Central memory CD8-positive, alpha-beta T cell (primary cell): ENCODE measurements around the gene ERO1B.

Source experiments
- ATAC-seq: fragments of 150-1000 bp; cut with Tn5 transposase; replicated peaks from 2 replicates; pipeline ENCODE4 v1.10.0; 2022; ENCODE audit warnings: mild to moderate bottlenecking, moderate FRiP score, moderate number of reproducible peaks; ENCODE audit not compliant: poor library complexity, severe bottlenecking; ENCODE audit errors: extremely low read depth
- DNase-seq, 2 donors: peaks; one replicate each; pipeline ENCODE4 v3.0.0; 2021; ENCODE audit warnings: low spot score in 2 of 2
- H3K27ac Mint-ChIP-seq: one replicate; pipeline ENCODE4 v1.8.0; 2022; ENCODE audit warnings: low read depth, mild to moderate bottlenecking, moderate library complexity, mixed read lengths
- H3K27me3 Mint-ChIP-seq: one replicate; pipeline ENCODE4 v1.8.0; 2022; ENCODE audit warnings: mixed read lengths
- H3K36me3 Mint-ChIP-seq: one replicate; pipeline ENCODE4 v1.8.0; 2022; ENCODE audit warnings: mild to moderate bottlenecking, moderate library complexity, mixed read lengths; ENCODE audit not compliant: insufficient read depth
- H3K4me1 Mint-ChIP-seq: one replicate; pipeline ENCODE4 v1.8.0; 2022; ENCODE audit warnings: mixed read lengths
- H3K4me3 Mint-ChIP-seq: one replicate; pipeline ENCODE4 v1.8.0; 2022; ENCODE audit warnings: mild to moderate bottlenecking, moderate library complexity, mixed read lengths
- H3K9me3 Mint-ChIP-seq: one replicate; pipeline ENCODE4 v1.8.0; 2022; ENCODE audit warnings: mixed read lengths

Gene ERO1B

GRCh38 chr1:236288620-236288976 is 6.8 kb upstream of the ERO1B start:
- ATAC-seq (no peak), DNase-seq (no peak)
- Mint-ChIP-seq H3K27ac (no peak overlapping the region), H3K4me3 (no peak overlapping the region), H3K4me1 (peaks cover 4% of the 10 kb centered on the region), H3K27me3 (peaks cover 6% of the 10 kb centered on the region), H3K9me3 (no peaks in the 10 kb centered on the region), H3K36me3 (no peaks in the 10 kb centered on the region)

DNA sequence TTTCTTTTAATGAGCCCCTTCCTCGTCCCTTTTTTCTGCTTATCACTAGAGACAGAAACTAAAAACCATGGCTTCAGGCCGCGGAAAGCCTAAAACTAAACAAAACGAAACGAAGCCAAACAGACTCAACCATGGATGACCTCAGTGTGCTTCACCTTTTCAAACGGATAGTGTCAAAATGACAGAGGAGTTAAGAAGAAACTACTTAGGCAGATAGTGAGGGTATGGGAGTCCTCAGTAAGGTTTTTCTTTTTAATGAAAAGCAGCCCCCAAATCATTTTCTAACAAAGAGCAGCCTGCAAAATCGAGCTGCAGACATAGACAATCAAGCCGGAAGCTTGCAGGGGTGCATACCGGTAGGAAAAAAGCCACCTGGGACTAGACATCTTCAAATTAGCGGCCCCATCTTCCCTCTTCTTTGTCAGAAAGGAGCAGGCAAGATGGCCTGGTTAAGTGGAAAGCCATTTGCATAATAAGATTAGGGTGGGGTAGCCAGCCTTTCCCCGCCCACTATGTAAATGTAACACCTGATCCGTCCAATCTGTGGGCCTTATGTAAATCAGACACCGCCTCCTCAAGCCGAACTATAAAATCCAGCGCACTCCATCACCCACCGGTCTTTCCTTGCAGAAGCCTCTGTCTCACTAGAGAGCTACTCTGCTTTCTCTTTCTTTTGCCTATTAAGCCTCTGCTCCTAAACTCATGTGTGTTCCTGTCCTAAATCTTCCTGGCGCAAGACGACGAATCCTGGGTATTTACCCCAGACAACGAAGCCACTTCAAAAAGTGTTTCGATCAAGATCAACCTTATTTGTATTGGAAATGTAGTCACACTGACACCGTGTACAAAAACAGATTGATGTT is 6.2 kb upstream of the ERO1B start:
- no peak overlapping the region for H3K4me3 Mint-ChIP-seq
- H3K27ac Mint-ChIP-seq, result no peak overlapping the region

GRCh38 chr1:236287356-236287755 is 5.6 kb upstream of the ERO1B start:
- Mint-ChIP-seq H3K4me1 (peaks cover 15% of the 10 kb centered on the region), H3K4me3 (no peak overlapping the region), H3K9me3 (no peaks in the 10 kb centered on the region), H3K36me3 (peaks cover 1% of the 10 kb centered on the region), H3K27me3 (peaks cover 6% of the 10 kb centered on the region), H3K27ac (no peak overlapping the region)
- ATAC-seq (no peak), DNase-seq (no peak)

More for the DNA sequence above, 6.2 kb upstream of the ERO1B start:
- ATAC-seq (no peak), DNase-seq (no peak)
- Mint-ChIP-seq H3K4me1 (peaks cover 8% of the 10 kb centered on the region), H3K36me3 (no peaks in the 10 kb centered on the region), H3K9me3 (no peaks in the 10 kb centered on the region), H3K27me3 (peaks cover 6% of the 10 kb centered on the region)

DNA sequence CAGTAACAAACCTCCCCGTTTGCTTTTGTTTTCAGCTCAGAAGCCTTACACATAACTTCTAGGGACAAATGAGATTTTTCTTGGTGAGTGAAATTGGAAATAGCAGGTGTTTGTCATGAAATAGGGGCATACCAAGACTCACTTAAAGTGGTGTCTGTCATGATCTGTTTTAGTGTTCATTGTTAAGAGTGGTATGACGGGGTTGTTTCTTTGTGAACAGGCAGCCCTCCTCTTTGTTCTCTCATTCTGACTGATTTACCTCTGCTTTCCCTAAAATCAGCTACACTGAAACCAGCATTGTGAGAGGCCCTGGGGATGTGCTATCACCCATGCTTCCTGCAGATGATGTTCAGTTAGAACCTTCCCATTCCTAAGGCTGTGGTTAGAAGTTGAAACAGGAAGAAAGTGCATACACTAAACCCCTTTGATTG is 2.5 kb upstream of the ERO1B start:
- peaks cover 28% of the 10 kb centered on the region for H3K4me1 Mint-ChIP-seq
- H3K4me3 Mint-ChIP-seq, result no peak overlapping the region
- H3K27ac Mint-ChIP-seq, result peak overlapping the region; percentile 11
- ATAC-seq (no peak), DNase-seq (no peak)
- H3K27me3 Mint-ChIP-seq, result peaks cover 6% of the 10 kb centered on the region
- no peaks in the 10 kb centered on the region for H3K9me3 Mint-ChIP-seq
- H3K36me3 Mint-ChIP-seq, result peaks cover 4% of the 10 kb centered on the region

- no peaks in the 10 kb centered on the region for H3K27me3 Mint-ChIP-seq
- no peak for ATAC-seq
- DNase-seq, result no peak
- H3K27ac Mint-ChIP-seq, result peak overlapping the region; percentile 68
- H3K9me3 Mint-ChIP-seq, result no peaks in the 10 kb centered on the region
- peaks cover 30% of the 10 kb centered on the region for H3K4me1 Mint-ChIP-seq
- peak overlapping the region; percentile 90 for H3K4me3 Mint-ChIP-seq
- peaks cover 4% of the 10 kb centered on the region for H3K36me3 Mint-ChIP-seq
Measured at GRCh38 chr1:236282719-236283118, 961 bp upstream of the ERO1B start.

GRCh38 chr1:236282425-236282716 is 613 bp upstream of the ERO1B start:
- DNase-seq (no peak), ATAC-seq (peak; percentile 39)
- no peaks in the 10 kb centered on the region for H3K9me3 Mint-ChIP-seq
- H3K27ac Mint-ChIP-seq, result peak overlapping the region; percentile 68
- H3K27me3 Mint-ChIP-seq, result no peaks in the 10 kb centered on the region
- peaks cover 4% of the 10 kb centered on the region for H3K36me3 Mint-ChIP-seq
- peaks cover 34% of the 10 kb centered on the region for H3K4me1 Mint-ChIP-seq
- peak overlapping the region; percentile 90 for H3K4me3 Mint-ChIP-seq

GRCh38 chr1:236281198-236281653 is 532 bp downstream of the ERO1B start:
- Mint-ChIP-seq H3K4me1 (peaks cover 40% of the 10 kb centered on the region), H3K27ac (peak overlapping the region; percentile 68), H3K4me3 (peak overlapping the region; percentile 90), H3K36me3 (peaks cover 6% of the 10 kb centered on the region), H3K27me3 (no peaks in the 10 kb centered on the region), H3K9me3 (no peaks in the 10 kb centered on the region)
- DNase-seq (peak; percentile 14 to 20), ATAC-seq (peak; percentile 25)

DNA sequence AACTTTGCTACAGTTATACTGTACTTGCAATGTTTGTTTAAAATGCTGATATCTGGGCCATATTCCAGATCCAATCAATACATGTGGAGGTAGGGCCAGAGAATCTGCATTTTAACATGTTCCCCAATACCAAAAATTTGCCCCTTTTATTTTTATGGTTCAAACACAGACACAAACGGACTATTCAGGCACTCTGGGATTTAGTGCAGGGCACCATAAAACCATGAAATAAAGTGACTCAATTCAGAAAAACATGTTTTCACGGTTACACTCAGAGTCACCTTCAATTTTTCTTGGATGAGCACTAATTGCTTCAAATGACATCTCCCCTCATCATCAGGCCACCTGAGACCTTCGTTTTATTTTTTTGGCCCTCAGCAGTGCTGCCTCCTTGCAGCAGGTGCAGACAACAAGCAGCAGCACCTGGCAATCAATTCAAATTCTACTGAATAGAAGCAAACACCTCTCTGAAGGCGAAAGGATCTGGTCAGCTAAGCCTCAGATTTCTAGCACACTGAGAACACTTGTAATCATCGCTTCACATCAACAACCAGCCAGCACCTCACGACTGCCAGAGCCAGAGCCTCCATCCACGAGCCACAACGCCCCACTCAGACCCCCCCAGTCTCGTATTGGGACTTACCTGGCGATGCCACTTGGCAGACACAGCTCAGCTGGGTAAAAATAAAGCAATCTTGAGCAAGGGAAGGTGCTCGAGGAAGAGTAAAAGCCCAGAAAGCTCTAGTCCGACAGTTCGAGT is 1.1 kb downstream of the ERO1B start:
- H3K4me3 Mint-ChIP-seq, result peak overlapping the region; percentile 90
- H3K27me3 Mint-ChIP-seq, result no peaks in the 10 kb centered on the region
- H3K9me3 Mint-ChIP-seq, result no peaks in the 10 kb centered on the region
- peak; percentile 9 for ATAC-seq
- peaks cover 46% of the 10 kb centered on the region for H3K4me1 Mint-ChIP-seq
- DNase-seq, result peak in 1 of 2 donors; percentile 23
- H3K36me3 Mint-ChIP-seq, result peaks cover 6% of the 10 kb centered on the region
- H3K27ac Mint-ChIP-seq, result peak overlapping the region; percentile 68

GRCh38 chr1:236275586-236275985 is 6.2 kb downstream of the ERO1B start:
- DNase-seq, result no peak
- Mint-ChIP-seq H3K36me3 (peaks cover 2% of the 10 kb centered on the region), H3K4me1 (peaks cover 51% of the 10 kb centered on the region), H3K9me3 (no peaks in the 10 kb centered on the region), H3K27me3 (no peaks in the 10 kb centered on the region), H3K4me3 (no peak overlapping the region), H3K27ac (peak overlapping the region; percentile 42)
- no peak for ATAC-seq

DNA sequence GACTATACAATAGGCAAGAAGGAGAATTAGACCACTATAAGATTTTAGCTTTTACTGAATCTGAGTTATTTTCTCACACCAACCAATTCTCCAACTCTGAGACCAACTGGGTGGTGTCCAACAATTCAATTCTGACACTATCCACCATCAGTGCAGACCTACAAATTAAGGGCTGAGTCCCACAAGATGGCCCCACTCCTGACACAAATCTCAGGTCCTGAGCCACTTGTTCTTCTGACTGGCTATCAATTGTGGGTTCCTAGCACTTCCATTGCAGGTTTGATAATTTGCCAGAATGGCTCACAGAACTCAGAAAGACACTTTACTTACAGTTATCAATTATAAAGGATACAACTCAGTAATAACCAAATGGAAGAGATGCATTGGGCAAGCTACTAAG is 6.7 kb downstream of the ERO1B start:
- H3K4me3 Mint-ChIP-seq, result no peak overlapping the region
- peaks cover 48% of the 10 kb centered on the region for H3K4me1 Mint-ChIP-seq
- DNase-seq (no peak), ATAC-seq (no peak)
- H3K27ac Mint-ChIP-seq, result no peak overlapping the region
- H3K27me3 Mint-ChIP-seq, result no peaks in the 10 kb centered on the region
- peaks cover 3% of the 10 kb centered on the region for H3K36me3 Mint-ChIP-seq
- H3K9me3 Mint-ChIP-seq, result no peaks in the 10 kb centered on the region

DNA sequence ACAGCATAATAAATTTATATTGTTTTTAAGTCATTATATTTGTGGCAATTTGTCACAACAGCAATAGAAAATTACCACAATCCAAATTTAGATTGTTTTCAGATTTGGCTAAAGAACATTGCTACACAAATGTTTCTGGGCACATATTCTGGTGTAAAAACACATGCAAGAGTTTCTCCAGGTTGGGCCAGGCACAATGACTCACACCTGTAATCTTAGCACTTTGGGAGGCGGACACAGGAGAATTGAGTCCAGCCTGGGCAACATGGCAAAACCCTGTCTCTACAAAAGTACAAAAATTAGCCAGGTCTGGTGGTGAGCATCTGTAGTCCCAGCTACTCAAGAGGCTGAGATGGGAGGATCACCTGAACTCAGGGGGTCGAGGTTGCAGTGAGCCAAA is 8.4 kb downstream of the ERO1B start:
- H3K27me3 Mint-ChIP-seq, result no peaks in the 10 kb centered on the region
- H3K4me1 Mint-ChIP-seq, result peaks cover 48% of the 10 kb centered on the region
- peaks cover 7% of the 10 kb centered on the region for H3K36me3 Mint-ChIP-seq
- H3K27ac Mint-ChIP-seq, result no peak overlapping the region
- ATAC-seq, result no peak
- no peak overlapping the region for H3K4me3 Mint-ChIP-seq
- no peaks in the 10 kb centered on the region for H3K9me3 Mint-ChIP-seq
- DNase-seq, result no peak

GRCh38 chr1:236269439-236269838 is 12.3 kb downstream of the ERO1B start:
- Mint-ChIP-seq H3K4me3 (no peak overlapping the region), H3K27me3 (no peaks in the 10 kb centered on the region), H3K9me3 (no peaks in the 10 kb centered on the region), H3K27ac (no peak overlapping the region), H3K36me3 (peaks cover 17% of the 10 kb centered on the region), H3K4me1 (peaks cover 20% of the 10 kb centered on the region)
- DNase-seq, result no peak
- no peak for ATAC-seq

- Mint-ChIP-seq H3K27me3 (no peaks in the 10 kb centered on the region), H3K27ac (no peak overlapping the region), H3K4me3 (no peak overlapping the region), H3K36me3 (peaks cover 9% of the 10 kb centered on the region), H3K9me3 (peaks cover 14% of the 10 kb centered on the region), H3K4me1 (peaks cover 4% of the 10 kb centered on the region)
- no peak for DNase-seq
- ATAC-seq, result no peak
Measured at GRCh38 chr1:236261898-236262297, 19.9 kb downstream of the ERO1B start.
